Neuronal stem cell (in vitro differentiated cells): ENCODE measurements around the gene CNNM1.

Experiments used
- DNase-seq: peaks from one replicate; pipeline ENCODE4 v3.0.0-alpha.2; 2013; ENCODE audit warnings: low spot score
- H2AFZ ChIP-seq: one replicate; pipeline ENCODE4 v1.6.1; 2013; ENCODE audit warnings: mild to moderate bottlenecking, low read length, inconsistent platforms
- H2AK5ac ChIP-seq: 2 replicates; pipeline ENCODE4 v1.6.1; 2013; ENCODE audit warnings: low read depth, mild to moderate bottlenecking, inconsistent platforms, low read length, moderate library complexity, mixed read lengths
- H2BK120ac ChIP-seq: 2 replicates; pipeline ENCODE4 v1.6.1; 2013; ENCODE audit warnings: low read depth, mild to moderate bottlenecking, inconsistent platforms, low read length, moderate library complexity, mixed read lengths
- H2BK12ac ChIP-seq: one replicate; pipeline ENCODE4 v1.6.1; 2013; ENCODE audit warnings: low read length, inconsistent platforms
- H2BK15ac ChIP-seq: 2 replicates; pipeline ENCODE4 v1.6.1; 2013; ENCODE audit warnings: mild to moderate bottlenecking, low read length, inconsistent platforms, mixed read lengths
- H2BK5ac ChIP-seq: one replicate; pipeline ENCODE4 v1.6.1; 2013; ENCODE audit warnings: inconsistent platforms, mild to moderate bottlenecking, low read length, moderate library complexity
- H3K14ac ChIP-seq: one replicate; pipeline ENCODE4 v1.6.1; 2013; ENCODE audit warnings: low read length, inconsistent platforms
- H3K18ac ChIP-seq: 2 replicates; pipeline ENCODE4 v1.6.1; 2013; ENCODE audit warnings: low read length, inconsistent platforms
- H3K23ac ChIP-seq: 2 replicates; pipeline ENCODE4 v1.6.1; 2013; ENCODE audit warnings: low read depth, mild to moderate bottlenecking, mixed read lengths, low read length, inconsistent platforms; ENCODE audit not compliant: poor library complexity
- H3K27ac ChIP-seq: replicated peaks from 3 replicates; pipeline ENCODE4 v1.5.1; 2013; ENCODE audit warnings: low read length, inconsistent platforms
- H3K27me3 ChIP-seq, 3 experiments: 2 replicates each; pipeline ENCODE4 v1.6.1; 2013; ENCODE audit warnings: low read length in 3 of 3, mild to moderate bottlenecking in 2 of 3, inconsistent platforms in 1 of 3, low read depth in 1 of 3, mixed read lengths in 1 of 3, moderate library complexity in 1 of 3; ENCODE audit not compliant: control insufficient read depth in 3 of 3, insufficient read depth in 3 of 3
- H3K36me3 ChIP-seq, 2 donors: replicated peaks in 1 of 2; 2 replicates each; pipeline ENCODE4 v1.6.1; 2013; ENCODE audit warnings: low read length in 2 of 2; ENCODE audit not compliant: control insufficient read depth in 2 of 2, insufficient read depth in 2 of 2
- H3K4ac ChIP-seq: 2 replicates; pipeline ENCODE4 v1.6.1; 2013; ENCODE audit warnings: inconsistent platforms, mild to moderate bottlenecking, low read length, moderate library complexity
- H3K4me1 ChIP-seq, 2 donors: 1 replicate in 1 of 2; 2 replicates in 1 of 2; pipeline ENCODE4 v1.6.1; 2013; ENCODE audit warnings: low read length in 2 of 2, low read depth in 1 of 2; ENCODE audit not compliant: control insufficient read depth in 2 of 2, insufficient read depth in 1 of 2
- H3K4me2 ChIP-seq: one replicate; pipeline ENCODE4 v1.6.1; 2013; ENCODE audit warnings: mild to moderate bottlenecking, low read length, inconsistent platforms; ENCODE audit not compliant: insufficient read depth, poor library complexity, severe bottlenecking
- H3K4me3 ChIP-seq, 2 donors: 2 replicates each; pipeline ENCODE4 v1.5.1; 2013; ENCODE audit warnings: low read length in 2 of 2, mild to moderate bottlenecking in 2 of 2, inconsistent platforms in 1 of 2, moderate library complexity in 1 of 2
- H3K79me1 ChIP-seq: one replicate; pipeline ENCODE4 v1.6.1; 2013; ENCODE audit warnings: low read depth, mild to moderate bottlenecking, inconsistent platforms, low read length, moderate library complexity
- H3K9ac ChIP-seq: one replicate; pipeline ENCODE4 v1.6.1; 2013; ENCODE audit warnings: mild to moderate bottlenecking, low read depth, low read length, inconsistent platforms; ENCODE audit not compliant: poor library complexity
- H3K9me3 ChIP-seq, 2 donors: replicated peaks in 1 of 2; 2 replicates each; pipeline versions ENCODE3 to v1.6.1; 2013; ENCODE audit warnings: low read length in 2 of 2, mild to moderate bottlenecking in 2 of 2, inconsistent platforms in 1 of 2, low read depth in 1 of 2, mixed read lengths in 1 of 2, moderate library complexity in 1 of 2; ENCODE audit not compliant: control insufficient read depth in 2 of 2, insufficient read depth in 1 of 2
- H4K8ac ChIP-seq: one replicate; pipeline ENCODE4 v1.6.1; 2013; ENCODE audit warnings: low read depth, mild to moderate bottlenecking, inconsistent platforms, low read length, moderate library complexity
- H4K91ac ChIP-seq: one replicate; pipeline ENCODE4 v1.6.1; 2013; ENCODE audit warnings: low read length, low read depth, mild to moderate bottlenecking, inconsistent platforms; ENCODE audit not compliant: poor library complexity
- WGBS, 2 donors: extraction: QIAGEN DNeasy Blood & Tissue Kit; methylation state at CpG; one replicate each; pipeline ENCODE4 v1.1.7; 2013; ENCODE audit warnings: missing lambda C conversion rate in 2 of 2, mixed read lengths in 1 of 2; ENCODE audit not compliant: insufficient read length in 2 of 2, insufficient replicate concordance in 1 of 2; ENCODE audit errors: extremely low coverage in 2 of 2; 5-methylcytosine and 5-hydroxymethylcytosine counted together

The CNNM1 gene

GRCh38 chr10:99365736-99366135, 36.6 kb downstream of the CNNM1 start:
- H2BK120ac ChIP-seq: no peak overlapping the region

DNA sequence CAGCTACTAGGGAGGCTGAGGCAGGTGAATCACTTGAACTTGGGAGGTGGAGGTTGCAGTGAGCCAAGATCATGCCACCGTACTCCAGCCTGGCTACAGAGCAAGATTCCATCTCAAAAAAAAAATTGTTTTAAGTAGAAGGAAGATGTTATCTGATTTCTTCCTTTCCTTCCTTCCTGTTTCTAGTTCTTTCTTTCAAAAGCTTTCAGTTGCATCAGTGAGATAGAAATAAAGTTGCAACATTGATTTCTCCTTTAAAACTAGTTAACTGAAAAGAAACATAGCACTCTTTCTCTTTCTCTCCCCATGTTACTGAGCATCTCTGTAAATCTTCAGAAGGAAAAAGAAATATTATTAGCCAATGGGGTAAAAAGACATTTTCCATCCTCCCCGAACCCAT, 37.5 kb downstream of the CNNM1 start:
- Histone ChIP-seq H4K91ac (no peak overlapping the region), H3K4me3 (no peak overlapping the region), H3K79me1 (no peaks in the 10 kb centered on the region), H3K27ac (no peak overlapping the region), H2BK15ac (no peak overlapping the region), H4K8ac (no peak overlapping the region), H2AFZ (no peak overlapping the region), H2BK120ac (no peak overlapping the region), H3K4me1 (peaks cover 0 to 4% of the 10 kb centered on the region in 2 donors), H3K23ac (no peak overlapping the region), H3K36me3 (peaks cover 0 to 1% of the 10 kb centered on the region in 2 donors), H3K4me2 (no peak overlapping the region), H3K9ac (no peak overlapping the region), H2BK12ac (no peak overlapping the region), H3K14ac (no peak overlapping the region), H2AK5ac (no peak overlapping the region), H2BK5ac (no peak overlapping the region), H3K27me3 (peaks cover 0 to 41% (median 0%) of the 10 kb centered on the region in 3 experiments), H3K9me3 (no peaks in the 10 kb centered on the region), H3K18ac (no peak overlapping the region), H3K4ac (no peak overlapping the region)
- no peak for DNase-seq
- no CpG with 5 or more reads among the region's 2 CpGs for WGBS, 2 donors

More at GRCh38 chr10:99365736-99366135, 36.6 kb downstream of the CNNM1 start:
- Histone ChIP-seq H3K23ac (no peak overlapping the region), H3K4me1 (peaks cover 0 to 4% of the 10 kb centered on the region in 2 donors), H2AK5ac (no peak overlapping the region), H3K4me3 (no peak overlapping the region), H3K27ac (no peak overlapping the region), H2BK15ac (no peak overlapping the region), H3K36me3 (peaks cover 0 to 1% of the 10 kb centered on the region in 2 donors), H2BK12ac (no peak overlapping the region), H3K4me2 (no peak overlapping the region), H2AFZ (no peak overlapping the region), H4K8ac (no peak overlapping the region), H4K91ac (no peak overlapping the region), H3K27me3 (peaks cover 0 to 44% (median 0%) of the 10 kb centered on the region in 3 experiments), H3K18ac (no peak overlapping the region), H3K14ac (no peak overlapping the region), H3K79me1 (no peaks in the 10 kb centered on the region), H3K9me3 (no peaks in the 10 kb centered on the region), H3K9ac (no peak overlapping the region), H3K4ac (no peak overlapping the region), H2BK5ac (no peak overlapping the region)
- WGBS, 2 donors: no CpG with 5 or more reads among the region's 1 CpG
- no peak for DNase-seq

- peaks cover 0 to 35% (median 0%) of the 10 kb centered on the region in 3 experiments for H3K27me3 ChIP-seq
- H2AK5ac ChIP-seq: no peak overlapping the region
- H3K23ac ChIP-seq: no peak overlapping the region
- WGBS, 2 donors: no CpG with 5 or more reads among the region's 1 CpG
- H3K79me1 ChIP-seq: no peaks in the 10 kb centered on the region
- no peak overlapping the region for H3K4ac ChIP-seq
- no peak overlapping the region for H4K8ac ChIP-seq
- H2BK120ac ChIP-seq: no peak overlapping the region
- H2BK12ac ChIP-seq: no peak overlapping the region
- no peak for DNase-seq
- no peak overlapping the region for H3K4me2 ChIP-seq
- no peak overlapping the region for H2BK15ac ChIP-seq
- no peak overlapping the region for H3K14ac ChIP-seq
- no peak overlapping the region for H3K27ac ChIP-seq
- no peak overlapping the region for H3K4me3 ChIP-seq
- H3K36me3 ChIP-seq: no peaks in the 10 kb centered on the region
- H2BK5ac ChIP-seq: no peak overlapping the region
- H3K4me1 ChIP-seq: peaks cover 0 to 4% of the 10 kb centered on the region in 2 donors
- H3K9ac ChIP-seq: no peak overlapping the region
- H3K18ac ChIP-seq: no peak overlapping the region
- no peaks in the 10 kb centered on the region for H3K9me3 ChIP-seq
- no peak overlapping the region for H4K91ac ChIP-seq
- no peak overlapping the region for H2AFZ ChIP-seq
Observed at GRCh38 chr10:99368646-99369045, 39.5 kb downstream of the CNNM1 start.

- no peak overlapping the region for H3K23ac ChIP-seq
- H3K27me3 ChIP-seq: peaks cover 0 to 37% (median 0%) of the 10 kb centered on the region in 3 experiments
- H2BK12ac ChIP-seq: no peak overlapping the region
- H3K4me3 ChIP-seq: no peak overlapping the region
- no peak overlapping the region for H2BK120ac ChIP-seq
- no peaks in the 10 kb centered on the region for H3K9me3 ChIP-seq
- peaks cover 0 to 4% of the 10 kb centered on the region in 2 donors for H3K4me1 ChIP-seq
- no peak overlapping the region for H2AFZ ChIP-seq
- no CpG with 5 or more reads among the region's 5 CpGs for WGBS, 2 donors
- no peak for DNase-seq
- no peak overlapping the region for H3K4me2 ChIP-seq
- H3K79me1 ChIP-seq: no peaks in the 10 kb centered on the region
- H3K4ac ChIP-seq: no peak overlapping the region
- no peak overlapping the region for H2BK15ac ChIP-seq
- H2BK5ac ChIP-seq: no peak overlapping the region
- no peaks in the 10 kb centered on the region for H3K36me3 ChIP-seq
- H4K8ac ChIP-seq: no peak overlapping the region
- H3K14ac ChIP-seq: no peak overlapping the region
- no peak overlapping the region for H4K91ac ChIP-seq
- H3K18ac ChIP-seq: no peak overlapping the region
- H3K27ac ChIP-seq: no peak overlapping the region
- no peak overlapping the region for H3K9ac ChIP-seq
- no peak overlapping the region for H2AK5ac ChIP-seq
Observed at GRCh38 chr10:99369126-99369525, 40.0 kb downstream of the CNNM1 start.
